Daoy (cell line): ENCODE data around the gene MOGAT1. TPM values are rescaled to one million over a fixed set of nuclear protein-coding genes. Genes with fewer than 3 reads are reported as not detected.
A peak's percentile ranks its signal among the peaks of the same experiment; 100 is the strongest.
"Not testable (repeated sequence)": the region's sequence is repeated elsewhere in the genome, so short reads cannot be mapped to it uniquely, and the experiment has no call there.

Experiments
- DNase-seq: peaks from one replicate; pipeline ENCODE4 v3.0.0-alpha.2; 2015; ENCODE audit warnings: low read depth
- total RNA-seq: library from RNA; depleted of rRNA; stranded (reverse); fragments of >200 nt; shearing (Covaris generic); gene quantifications from 2 replicates; pipeline ENCODE4 v1.2.3, GENCODE V29; 2014; rRNA removed

Gene MOGAT1
- total RNA-seq, 1 experiment from 2014 or later: not detected

GRCh38 chr2:222738809-222739208 lies 67.4 kb downstream of the MOGAT1 start:
- DNase-seq: no peak

DNA sequence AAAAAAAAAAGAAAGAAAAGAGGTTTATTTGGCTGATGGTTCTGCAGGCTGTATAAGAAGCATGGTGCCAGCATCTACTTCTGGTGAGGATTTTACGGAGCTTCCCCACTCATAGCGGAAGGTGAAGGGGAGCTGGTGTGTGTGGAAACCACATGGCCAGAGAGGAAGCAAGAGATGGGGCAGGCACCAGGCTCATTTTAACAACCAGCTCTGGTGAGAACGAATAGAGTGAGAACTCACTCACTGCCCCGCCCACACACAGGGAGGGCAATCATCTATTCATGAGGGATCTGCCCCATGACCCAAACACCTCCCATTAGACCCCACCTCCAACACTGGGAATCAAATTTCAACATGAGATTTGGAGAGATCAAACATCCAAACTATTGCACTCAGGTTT lies 68.5 kb downstream of the MOGAT1 start:
- no peak for DNase-seq

DNA sequence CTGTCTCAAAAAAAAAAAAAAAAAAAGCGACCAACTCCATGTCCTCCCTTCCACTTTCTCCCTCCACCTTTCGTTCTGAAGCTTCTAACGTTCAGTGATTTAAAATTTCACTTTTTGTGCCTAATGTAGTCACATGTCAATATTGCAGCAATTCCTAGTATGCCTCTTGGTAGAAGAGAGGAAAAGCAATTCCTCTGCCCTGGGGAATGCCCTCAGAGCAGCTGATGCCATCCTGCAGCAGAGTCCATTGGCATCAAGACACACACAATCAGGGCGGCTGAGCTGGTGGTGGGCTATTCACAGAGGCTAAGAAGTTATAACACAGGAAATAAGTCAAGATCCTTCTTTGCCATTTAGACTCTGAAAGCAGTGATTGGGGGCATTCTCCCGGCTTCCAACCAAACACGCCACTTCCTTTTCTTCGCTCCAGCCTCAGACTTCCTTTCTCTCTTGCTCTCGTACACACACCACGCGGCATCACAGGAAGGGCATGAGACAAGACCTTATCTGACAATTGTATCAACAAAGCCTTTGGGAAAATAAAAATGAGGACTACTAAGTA lies 71.9 kb downstream of the MOGAT1 start:
- no peak for DNase-seq

DNA sequence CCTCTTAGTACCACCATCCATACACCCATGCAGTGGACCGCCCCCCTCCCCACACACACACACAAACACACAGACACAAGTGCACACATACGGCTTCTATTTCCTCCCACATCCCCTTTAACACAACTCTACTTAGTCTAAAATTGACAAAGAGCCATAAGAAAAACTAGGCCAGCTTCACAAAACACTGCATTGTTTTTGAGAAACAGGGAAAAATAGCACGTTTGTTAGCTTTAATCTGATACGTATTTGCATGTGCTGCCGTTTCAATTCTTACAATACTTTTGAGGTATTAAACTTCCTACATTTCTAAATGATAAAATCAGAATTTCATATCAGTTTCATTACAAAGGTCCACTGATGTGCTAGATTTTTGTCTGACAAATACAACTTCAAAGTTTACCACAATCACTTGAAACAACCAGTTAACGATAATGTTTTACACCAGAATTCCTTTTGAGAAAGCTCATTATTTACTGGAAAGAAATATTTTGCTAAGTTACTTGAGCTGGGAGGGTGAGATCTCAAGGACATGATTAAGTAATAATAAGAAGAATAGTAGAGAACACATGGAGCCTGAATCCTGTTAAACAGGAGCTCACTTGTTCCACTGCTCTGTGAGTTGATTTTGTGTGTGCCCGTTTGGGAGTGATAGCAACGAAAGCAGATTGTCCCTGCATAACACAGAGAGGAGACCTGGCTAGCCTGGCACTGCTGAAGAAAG lies 74.5 kb downstream of the MOGAT1 start:
- no peak for DNase-seq

- DNase-seq: no peak
Measured at GRCh38 chr2:222747526-222748160, 76.2 kb downstream of the MOGAT1 start.

DNA sequence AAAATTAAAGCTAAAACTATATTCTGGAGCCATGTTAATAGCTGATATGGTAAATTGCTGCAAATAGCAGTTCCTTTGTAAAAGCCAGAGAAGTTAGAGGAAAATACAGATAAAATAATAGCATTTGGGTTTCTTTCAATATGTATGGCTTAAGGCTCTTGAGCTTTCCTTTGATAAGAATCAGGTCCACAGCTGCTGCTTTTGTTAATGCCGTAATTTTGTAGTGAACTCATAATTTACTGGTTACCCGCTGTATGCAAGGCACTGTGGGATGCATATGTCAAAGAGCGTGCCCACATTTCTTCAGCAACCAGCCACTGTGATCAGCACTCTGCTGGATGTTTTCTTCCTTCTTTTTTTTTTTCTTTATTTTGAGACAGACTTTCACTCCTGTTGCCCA lies 79.1 kb downstream of the MOGAT1 start:
- DNase-seq: no peak

DNA sequence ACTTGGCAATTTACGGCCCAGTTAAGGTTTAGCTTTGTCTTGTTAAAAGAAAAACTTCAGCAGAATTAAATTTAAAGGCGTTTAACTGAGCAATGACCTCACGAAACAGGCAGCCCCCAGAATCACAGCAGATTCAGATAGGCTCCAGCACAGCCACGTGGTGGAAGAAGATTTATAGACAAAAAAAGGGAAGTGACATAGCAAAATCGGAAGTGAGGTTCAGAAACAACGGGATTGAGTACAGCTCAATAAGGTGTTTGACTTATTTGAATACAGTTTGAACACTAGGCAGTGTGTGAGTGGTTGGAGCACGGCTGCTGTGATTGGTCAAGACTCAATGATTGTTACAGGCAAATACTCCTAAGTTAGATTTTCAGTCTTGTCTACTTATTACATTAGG lies 79.8 kb downstream of the MOGAT1 start:
- no peak for DNase-seq

GRCh38 chr2:222751821-222752719 lies 80.6 kb downstream of the MOGAT1 start:
- DNase-seq: no peak

GRCh38 chr2:222752746-222753145 lies 81.3 kb downstream of the MOGAT1 start:
- DNase-seq: no peak

DNA sequence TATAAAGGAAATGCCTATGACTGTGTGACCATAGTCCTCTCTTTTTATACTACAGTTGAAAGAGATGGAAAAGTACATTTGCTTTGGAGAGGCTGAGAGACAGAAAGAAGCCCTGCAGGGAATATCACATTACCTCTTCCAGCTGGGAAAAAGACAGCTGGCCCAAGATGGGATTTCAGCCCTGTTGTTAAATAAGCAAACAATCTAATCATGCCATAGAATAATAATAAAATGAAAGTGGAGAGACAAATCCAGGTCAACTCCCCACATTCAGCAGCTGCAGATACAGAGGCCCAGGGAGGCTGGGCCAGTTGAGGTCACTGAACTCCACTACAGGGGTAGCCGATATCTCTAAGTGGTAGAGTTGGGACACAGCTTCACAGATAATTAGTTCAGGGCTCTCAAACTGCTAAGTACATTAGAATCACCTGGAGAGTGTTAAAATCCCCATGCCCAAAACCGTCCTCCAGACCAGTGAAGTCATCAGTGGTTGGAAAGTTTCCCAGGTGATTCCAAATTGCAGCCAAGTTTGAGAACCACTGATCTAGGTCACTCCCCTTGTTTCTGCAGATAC lies 81.9 kb downstream of the MOGAT1 start:
- peak; percentile 48 for DNase-seq

- no peak for DNase-seq
Measured at GRCh38 chr2:222754324-222754930, 83.0 kb downstream of the MOGAT1 start.

DNA sequence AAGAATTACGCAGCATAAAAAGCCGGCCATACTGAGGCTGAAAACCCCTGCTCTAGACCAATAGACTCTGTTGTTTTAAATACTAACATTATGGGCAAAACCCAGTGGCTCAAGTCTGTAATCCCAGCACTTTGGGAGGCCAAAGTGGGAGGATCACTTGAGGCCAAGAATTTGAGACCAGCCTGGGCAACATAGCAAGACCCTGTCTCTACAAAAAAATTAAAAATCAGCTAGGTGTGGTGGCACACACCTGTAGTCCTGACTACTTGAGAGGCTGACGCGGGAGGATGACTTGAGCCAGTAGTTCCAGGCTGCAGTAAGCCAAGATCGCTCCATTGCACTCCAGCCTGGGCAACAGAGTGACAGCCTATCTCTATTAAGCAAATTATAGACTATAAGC lies 84.1 kb downstream of the MOGAT1 start:
- DNase-seq: not testable (repeated sequence)

GRCh38 chr2:222756362-222756831 lies 84.9 kb downstream of the MOGAT1 start:
- DNase-seq: no peak

GRCh38 chr2:222756951-222757650 lies 85.6 kb downstream of the MOGAT1 start:
- peak; percentile 57 for DNase-seq

Other genes starting within 250 kb of the MOGAT1 start
- 0.74 and 0.92 TPM in 2 replicates for gene SGPP2, start 247.1 kb upstream of the MOGAT1 start, total RNA-seq
- gene FARSB, start 15.6 kb upstream of the MOGAT1 start, total RNA-seq: 38.8 and 38.9 TPM in 2 replicates
- gene ACSL3, start 189.4 kb downstream of the MOGAT1 start, total RNA-seq: 62.9 and 76.2 TPM in 2 replicates